HG03095 (cell line): ENCODE measurements around the gene CFAP73.
"Not testable (repeated sequence)": the region's sequence is repeated elsewhere in the genome, so short reads cannot be mapped to it uniquely, and the experiment has no call there.

Experiments
- ATAC-seq: cut with Tn5 transposase; IDR thresholded peaks from one replicate; pipeline ENCODE4 v1.9.1; 2021; ENCODE audit warnings: moderate library complexity; ENCODE audit not compliant: unreplicated experiment

CFAP73 gene

GRCh38 chr12:113149361-113150150 lies at the start of gene CFAP73:
Gene CFAP73, plus strand, starts transcription at chr12:113149724. Its CDS starts 134 bp downstream, at chr12:113149858.
- ATAC-seq = no peak

- no peak for ATAC-seq
Measured at GRCh38 chr12:113099764-113100163, 49.8 kb upstream of the CFAP73 start.

DNA sequence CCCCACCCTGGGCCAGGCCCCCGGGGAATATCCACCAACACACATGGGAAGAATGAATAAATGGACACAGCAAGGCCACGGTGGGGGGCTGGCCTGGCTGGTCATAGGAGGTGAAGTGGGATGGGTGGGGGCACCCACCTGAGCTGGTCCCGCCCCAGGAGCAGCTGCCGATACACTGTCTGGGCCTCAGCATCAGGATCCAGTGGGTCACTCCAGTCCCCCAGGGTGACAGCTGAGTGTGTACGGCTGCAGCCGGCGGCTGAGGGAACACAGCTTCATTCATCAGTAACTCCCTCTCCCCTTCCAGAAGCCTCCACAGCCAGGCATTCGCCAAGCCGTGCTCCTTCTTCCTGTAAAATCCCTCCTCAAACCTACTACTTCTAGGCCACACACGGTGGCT lies 47.8 kb upstream of the CFAP73 start:
- no peak for ATAC-seq

DNA sequence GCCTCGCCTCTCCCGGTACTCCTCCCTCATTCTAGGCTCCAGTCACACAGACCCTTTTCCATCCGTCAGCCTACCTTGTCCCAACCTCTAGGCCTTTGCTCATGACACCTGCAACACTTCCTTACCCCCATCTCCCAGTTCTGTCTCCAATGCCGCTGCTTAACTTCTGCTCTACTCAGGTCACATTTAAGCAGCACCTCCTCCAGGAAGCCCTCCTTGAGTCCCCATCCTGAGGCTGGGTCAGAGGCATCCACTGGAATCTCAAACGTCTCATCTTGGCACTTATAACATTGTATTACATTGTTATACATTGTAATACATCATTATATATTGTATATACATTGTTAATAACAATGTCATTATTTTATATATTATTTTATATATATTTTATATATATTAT lies 46.7 kb upstream of the CFAP73 start:
- no peak for ATAC-seq

DNA sequence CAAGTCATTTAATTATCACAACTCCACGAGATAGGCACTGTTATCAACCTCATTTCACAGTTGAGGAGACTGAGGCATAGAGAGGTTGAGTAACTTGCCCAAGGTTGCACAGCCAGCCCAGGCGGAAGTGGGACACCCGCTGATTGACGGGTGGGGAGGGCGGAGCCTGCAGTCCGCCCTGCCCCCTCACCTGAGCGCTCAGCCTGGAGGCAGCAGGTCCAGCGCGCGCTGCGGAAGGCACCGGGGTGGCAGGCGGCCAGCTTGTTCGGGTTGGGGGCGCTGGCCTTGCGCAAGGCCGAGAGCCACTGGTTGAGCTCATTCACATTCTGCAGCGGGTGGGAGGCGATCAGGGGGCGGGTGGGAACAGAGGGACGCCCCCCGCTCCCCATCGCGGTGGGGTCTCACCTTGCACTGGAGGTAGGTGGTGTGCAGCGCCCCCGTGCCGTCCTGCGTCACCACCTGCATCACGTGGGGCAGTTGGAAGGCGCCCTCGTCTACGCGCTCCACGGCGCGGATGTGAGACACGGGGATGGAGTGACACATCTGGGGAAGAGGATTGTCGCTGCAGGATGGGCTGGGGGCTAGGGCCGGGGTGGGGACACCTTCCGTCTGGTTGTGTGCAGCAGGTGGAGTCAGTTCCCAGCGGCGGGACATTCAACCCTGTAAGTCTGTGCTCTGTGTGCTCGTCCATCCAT lies 45.6 kb upstream of the CFAP73 start:
- ATAC-seq = no peak

DNA sequence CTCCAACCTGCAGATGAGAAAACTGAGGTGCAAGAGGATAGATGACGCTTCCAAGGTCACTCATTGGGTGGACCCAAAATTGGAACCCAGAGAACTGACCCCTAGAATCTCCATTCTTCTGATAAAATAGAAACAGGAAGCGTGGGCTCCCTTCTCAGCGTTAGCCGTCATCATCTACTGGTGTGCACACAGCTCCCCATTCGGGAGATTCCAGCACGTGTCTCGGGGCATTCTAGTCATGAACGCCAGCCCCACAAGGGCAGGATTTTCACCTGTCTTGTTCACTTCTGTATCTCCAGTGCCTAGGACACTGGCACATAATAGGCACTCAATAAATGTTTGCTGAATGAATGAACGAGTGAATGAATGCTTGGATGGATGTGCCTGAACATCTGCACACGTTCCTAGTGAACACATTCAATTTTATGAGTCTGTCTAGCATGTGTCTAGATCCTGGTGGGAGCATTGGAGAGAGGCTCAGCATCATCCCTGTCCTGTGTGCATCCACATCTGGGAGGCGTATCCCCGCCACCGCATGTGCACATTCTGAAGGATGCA lies 44.5 kb upstream of the CFAP73 start:
- ATAC-seq = no peak

DNA sequence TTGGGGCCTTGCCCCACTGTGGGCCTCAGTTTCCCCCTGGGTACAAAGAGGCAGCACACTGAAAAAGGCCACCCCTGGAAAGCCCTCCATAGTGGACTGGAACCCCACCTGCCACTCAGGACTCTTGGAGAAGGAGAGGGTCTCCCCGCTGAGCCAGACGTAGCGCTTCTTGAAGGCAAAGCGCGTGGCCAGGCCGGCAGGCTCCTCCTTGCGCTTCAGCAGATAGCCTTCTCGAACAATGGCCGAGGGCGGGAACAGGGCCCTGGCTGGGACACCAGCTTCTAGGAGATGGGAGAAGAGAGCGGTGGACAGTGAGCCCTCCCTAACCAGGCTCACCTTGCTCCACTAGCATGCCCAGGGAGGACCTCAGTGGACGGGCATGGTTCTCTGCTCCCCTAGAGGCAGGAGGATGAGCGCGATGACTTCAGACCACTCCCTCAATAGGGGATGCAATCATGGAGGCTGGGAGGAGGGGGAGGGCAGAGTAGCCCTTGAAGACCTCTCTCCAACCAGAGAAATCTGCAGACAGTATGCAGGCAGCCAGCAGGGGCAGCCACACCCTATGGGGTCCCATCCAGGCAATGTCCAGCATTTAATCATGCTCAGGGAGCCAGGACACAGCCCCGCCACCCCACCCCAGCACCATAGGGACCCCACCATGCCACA lies 43.8 kb upstream of the CFAP73 start:
- no peak for ATAC-seq

DNA sequence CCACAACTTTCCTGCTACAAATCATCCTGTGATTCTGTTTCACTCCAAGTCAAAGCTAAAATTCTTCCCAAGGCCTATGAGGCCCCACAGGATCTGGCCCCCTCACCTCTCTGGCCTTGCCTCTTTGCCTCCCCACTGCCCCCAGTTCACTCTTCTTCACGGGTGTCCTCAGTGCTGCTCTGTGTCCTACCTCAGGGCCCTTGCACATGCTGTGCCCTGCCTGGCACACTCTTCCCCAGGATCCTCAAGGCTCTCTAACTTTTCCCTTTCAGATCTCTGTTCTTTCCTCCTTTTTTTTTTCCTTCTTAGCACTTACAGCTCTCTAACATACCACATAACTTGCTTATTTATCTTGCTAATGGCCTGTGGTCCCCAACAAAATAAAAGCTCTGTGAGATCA lies 43.2 kb upstream of the CFAP73 start:
- no peak for ATAC-seq

DNA sequence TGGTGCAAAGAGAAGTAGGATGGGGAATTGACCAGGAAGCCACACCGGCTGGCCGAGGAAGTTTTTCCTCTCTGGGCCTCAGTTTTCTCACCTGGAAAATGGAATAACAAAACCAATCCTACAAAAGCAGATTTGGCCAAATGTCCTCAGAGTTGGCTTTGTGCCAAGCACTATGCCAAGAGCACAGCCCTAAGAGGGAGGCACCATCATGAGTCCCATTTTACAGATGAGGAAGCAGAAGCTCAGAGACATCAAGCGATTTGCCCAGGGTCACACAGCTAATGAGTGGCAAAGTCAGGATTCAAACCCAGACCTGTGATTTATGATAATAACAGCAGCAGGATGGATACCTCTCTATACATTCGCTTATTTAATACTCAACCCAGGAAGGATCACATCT lies 41.2 kb upstream of the CFAP73 start:
- ATAC-seq = no peak

DNA sequence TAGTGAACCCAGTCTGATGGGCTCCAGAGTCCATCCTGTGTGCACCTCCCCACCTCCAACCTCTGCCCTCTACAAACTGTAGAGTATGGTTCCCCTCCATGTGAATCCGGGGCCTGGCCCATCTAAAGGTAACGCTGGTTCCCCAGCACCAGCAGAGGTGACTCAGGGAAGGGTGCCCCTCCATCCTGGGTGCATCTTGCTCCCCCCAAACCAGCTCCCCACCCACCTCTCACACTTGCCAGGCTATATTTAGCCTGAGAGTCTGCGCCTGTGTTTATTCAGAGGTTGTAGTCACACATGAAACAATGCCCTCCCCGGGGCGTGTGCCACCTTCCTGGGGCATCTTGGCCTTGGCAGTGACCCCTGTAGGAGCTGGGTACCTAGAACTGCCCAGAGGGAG lies 40.2 kb upstream of the CFAP73 start:
- no peak for ATAC-seq

- ATAC-seq = no peak
Measured at GRCh38 chr12:113109872-113110599, 39.5 kb upstream of the CFAP73 start.

DNA sequence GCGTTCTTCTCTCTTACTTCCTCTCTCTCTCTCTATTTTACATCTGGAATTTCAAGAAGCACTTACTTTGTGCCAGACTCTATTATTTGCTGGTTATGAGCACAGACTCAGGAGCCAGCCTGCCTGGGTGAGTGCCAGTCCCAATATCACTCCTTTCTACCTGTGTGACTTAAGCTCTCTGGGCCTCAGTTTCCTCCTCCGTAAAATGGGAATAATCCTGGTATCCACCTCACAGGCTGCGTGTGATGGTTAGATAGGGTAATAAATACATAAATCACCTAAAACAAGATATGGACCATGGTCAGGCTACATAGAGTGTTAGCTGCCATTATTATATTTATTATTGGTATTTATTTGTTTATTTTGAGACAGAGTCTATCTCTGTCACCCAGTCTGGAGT lies 38.3 kb upstream of the CFAP73 start:
- ATAC-seq = no peak

- ATAC-seq = no peak
Measured at GRCh38 chr12:113112043-113112899, 37.3 kb upstream of the CFAP73 start.

DNA sequence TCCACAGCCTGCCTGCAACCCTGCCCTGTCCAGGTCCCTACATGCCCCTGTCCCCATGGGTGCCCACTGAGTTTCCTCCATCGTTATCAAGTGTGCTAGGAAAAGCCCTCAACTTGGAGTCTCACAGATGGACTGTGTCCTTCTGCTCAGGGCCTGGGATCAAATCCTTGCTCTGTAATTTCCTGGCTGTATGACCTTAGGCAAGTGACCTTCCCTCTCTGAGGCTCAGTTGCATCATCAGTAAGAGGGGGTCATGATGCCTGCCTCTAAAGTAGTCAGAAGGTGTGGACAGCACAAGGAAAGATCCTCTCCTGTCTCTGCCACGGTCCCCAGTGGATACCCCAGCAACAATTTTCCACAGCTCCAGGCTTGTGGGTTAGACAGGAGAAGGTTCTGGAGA lies 36.1 kb upstream of the CFAP73 start:
- no peak for ATAC-seq

- ATAC-seq = no peak
Measured at GRCh38 chr12:113114447-113115178, 34.9 kb upstream of the CFAP73 start.

- no peak for ATAC-seq
Measured at GRCh38 chr12:113115455-113116126, 33.9 kb upstream of the CFAP73 start.

GRCh38 chr12:113116875-113117274 lies 32.6 kb upstream of the CFAP73 start:
- ATAC-seq = no peak

DNA sequence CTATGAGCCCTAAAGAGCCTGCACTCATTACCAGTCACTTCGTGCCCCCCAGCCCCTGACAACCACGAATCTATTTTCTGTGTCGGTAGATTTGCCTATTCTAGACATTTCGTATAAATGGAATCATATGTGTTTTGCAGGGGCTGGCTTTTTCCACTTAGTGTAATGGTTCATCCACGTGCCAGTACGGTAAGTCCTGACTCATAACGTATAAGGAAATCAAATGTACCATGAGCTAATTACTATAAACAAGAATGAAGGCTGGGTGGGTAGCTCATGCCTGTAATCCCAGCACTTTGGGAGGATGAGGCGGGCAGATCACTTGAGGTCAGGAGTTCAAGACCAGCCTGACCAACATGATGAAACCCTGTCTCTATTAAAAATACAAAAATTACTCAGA lies 31.8 kb upstream of the CFAP73 start:
- ATAC-seq = not testable (repeated sequence)

- ATAC-seq = no peak
Measured at GRCh38 chr12:113118142-113118541, 31.4 kb upstream of the CFAP73 start.
